ENCODE measurements around the gene CHURC1. TPM values are rescaled to one million over a fixed set of nuclear protein-coding genes. Genes with fewer than 3 reads are reported as not detected.
A peak's percentile ranks its signal among the peaks of the same experiment; 100 is the strongest.

The CHURC1 gene
- total and polyA plus RNA-seq, 2 experiments from 2014 or later = 62.4 to 134 TPM

- Histone ChIP-seq H3K4me1 (ENCODE audit: insufficient read depth) (no peaks in the 10 kb centered on the region), H2AFZ (no peak overlapping the region), H3K4me2 (no peak overlapping the region), H4K20me1 (ENCODE audit: insufficient read depth, poor library complexity, severe bottlenecking) (no peaks in the 10 kb centered on the region), H3K9me2 (replicated peaks; ENCODE audit: insufficient read depth) (no peaks in the 10 kb centered on the region), H3K9me3 (ENCODE audit: low read depth) (no peaks in the 10 kb centered on the region), H3K79me2 (no peaks in the 10 kb centered on the region), H3K4me3 (no peak overlapping the region), H3K27me3 (peaks cover 7% of the 10 kb centered on the region), H3K27ac (no peak overlapping the region), H3K36me3 (replicated peaks; ENCODE audit: insufficient read depth, low read depth) (no peaks in the 10 kb centered on the region)
- DNase-seq (ENCODE audit: low spot score) = peak; percentile 81
- TF ChIP-seq EZH2 (IDR thresholded peaks at IDR 0.05; ENCODE audit: borderline replicate concordance) (no peak), CTCF (IDR thresholded peaks at IDR 0.05; ENCODE audit: poor library complexity) (peak; percentile 84)
- WGBS (ENCODE audit: low lambda C conversion rate, missing lambda C conversion rate) = 50% methylated on average over 2 of the region's 2 CpGs
Observed at GRCh38 chr14:64891839-64892375, 22.3 kb upstream of the CHURC1 start.

GRCh38 chr14:64899958-64900357 is 14.3 kb upstream of the CHURC1 start:
- DNase-seq (ENCODE audit: low spot score) = no peak
- Histone ChIP-seq H3K27ac (no peak overlapping the region), H3K9me2 (replicated peaks; ENCODE audit: insufficient read depth) (no peaks in the 10 kb centered on the region), H3K36me3 (replicated peaks; ENCODE audit: insufficient read depth, low read depth) (no peaks in the 10 kb centered on the region), H2AFZ (no peak overlapping the region), H4K20me1 (ENCODE audit: insufficient read depth, poor library complexity, severe bottlenecking) (no peaks in the 10 kb centered on the region), H3K4me3 (no peak overlapping the region), H3K4me1 (ENCODE audit: insufficient read depth) (no peaks in the 10 kb centered on the region), H3K9me3 (ENCODE audit: low read depth) (no peaks in the 10 kb centered on the region), H3K27me3 (no peaks in the 10 kb centered on the region), H3K4me2 (no peak overlapping the region), H3K79me2 (no peaks in the 10 kb centered on the region)
- WGBS (ENCODE audit: low lambda C conversion rate, missing lambda C conversion rate) = 82% methylated on average over 1 of the region's 1 CpG
- TF ChIP-seq EZH2phosphoT487 (IDR thresholded peaks at IDR 0.05; ENCODE audit: low read depth, severe bottlenecking, unreplicated experiment) = no peak
- no peak for TF ChIP-seq EZH2 (IDR thresholded peaks at IDR 0.05; ENCODE audit: borderline replicate concordance)
- TF ChIP-seq CTCF (IDR thresholded peaks at IDR 0.05; ENCODE audit: poor library complexity) = no peak

- TF ChIP-seq EZH2 (IDR thresholded peaks at IDR 0.05; ENCODE audit: borderline replicate concordance) = no peak
- H3K79me2 ChIP-seq = no peaks in the 10 kb centered on the region
- no peak for DNase-seq (ENCODE audit: low spot score)
- no peak overlapping the region for H2AFZ ChIP-seq
- H3K36me3 ChIP-seq (replicated peaks; ENCODE audit: insufficient read depth, low read depth) = no peaks in the 10 kb centered on the region
- H3K27me3 ChIP-seq = no peaks in the 10 kb centered on the region
- WGBS (ENCODE audit: low lambda C conversion rate, missing lambda C conversion rate) = 66% methylated on average over 6 of the region's 6 CpGs
- no peaks in the 10 kb centered on the region for H3K4me1 ChIP-seq (ENCODE audit: insufficient read depth)
- H3K27ac ChIP-seq = no peak overlapping the region
- H3K9me3 ChIP-seq (ENCODE audit: low read depth) = no peaks in the 10 kb centered on the region
- H3K4me3 ChIP-seq = no peak overlapping the region
- no peaks in the 10 kb centered on the region for H3K9me2 ChIP-seq (replicated peaks; ENCODE audit: insufficient read depth)
- H3K4me2 ChIP-seq = no peak overlapping the region
- no peaks in the 10 kb centered on the region for H4K20me1 ChIP-seq (ENCODE audit: insufficient read depth, poor library complexity, severe bottlenecking)
Observed at GRCh38 chr14:64906022-64906421, 8.2 kb upstream of the CHURC1 start.

- no peaks in the 10 kb centered on the region for H4K20me1 ChIP-seq (ENCODE audit: insufficient read depth, poor library complexity, severe bottlenecking)
- no peak overlapping the region for H3K27ac ChIP-seq
- no peaks in the 10 kb centered on the region for H3K36me3 ChIP-seq (replicated peaks; ENCODE audit: insufficient read depth, low read depth)
- H3K79me2 ChIP-seq = peaks cover 16% of the 10 kb centered on the region
- peaks cover 10% of the 10 kb centered on the region for H3K4me1 ChIP-seq (ENCODE audit: insufficient read depth)
- no peak overlapping the region for H3K4me3 ChIP-seq
- peak; percentile 47 for DNase-seq (ENCODE audit: low spot score)
- no peaks in the 10 kb centered on the region for H3K27me3 ChIP-seq
- H2AFZ ChIP-seq = no peak overlapping the region
- no peak for TF ChIP-seq EZH2 (IDR thresholded peaks at IDR 0.05; ENCODE audit: borderline replicate concordance)
- no peak for TF ChIP-seq EZH2phosphoT487 (IDR thresholded peaks at IDR 0.05; ENCODE audit: low read depth, severe bottlenecking, unreplicated experiment)
- peak; percentile 63 for TF ChIP-seq CTCF (IDR thresholded peaks at IDR 0.05; ENCODE audit: poor library complexity)
- 9% methylated on average over 3 of the region's 3 CpGs for WGBS (ENCODE audit: low lambda C conversion rate, missing lambda C conversion rate)
- no peaks in the 10 kb centered on the region for H3K9me2 ChIP-seq (replicated peaks; ENCODE audit: insufficient read depth)
- no peak overlapping the region for H3K4me2 ChIP-seq
- no peaks in the 10 kb centered on the region for H3K9me3 ChIP-seq (ENCODE audit: low read depth)
Observed at GRCh38 chr14:64910847-64911495, 3.3 kb upstream of the CHURC1 start.
